ENCODE data around the gene SDE2.
A peak's percentile ranks its signal among the peaks of the same experiment; 100 is the strongest.

The SDE2 gene

GRCh38 chr1:225999227-225999911, at the start of gene SDE2:
TSS of gene SDE2 (minus strand) at chr1:225999343. CDS start at chr1:225999312, 31 bp downstream.
- peak; percentile 93 for FAIRE-seq
- DNase-seq (ENCODE audit: extremely low spot score, insufficient read length, low read depth): peak; percentile 87

DNA sequence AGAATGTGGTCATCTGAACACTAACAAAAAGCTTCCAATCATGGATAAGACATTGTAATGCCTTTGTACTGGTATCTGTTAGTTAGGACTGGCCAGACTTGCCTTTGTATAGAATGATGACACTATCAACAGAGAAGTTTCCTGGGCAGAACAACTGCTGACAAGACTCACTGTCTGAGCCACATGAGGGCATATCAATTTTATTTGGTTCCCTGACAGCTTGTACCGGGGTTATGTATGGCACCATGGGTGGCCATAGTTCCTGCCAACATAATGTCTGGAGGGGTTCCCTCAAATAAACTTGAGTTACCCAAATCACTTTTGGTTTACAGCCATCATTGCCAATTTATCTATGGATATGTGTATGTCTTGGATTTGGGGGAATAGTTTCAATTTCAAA, 49.7 kb upstream of the SDE2 start:
- FAIRE-seq (no peak), DNase-seq (ENCODE audit: extremely low spot score, insufficient read length, low read depth) (no peak)

GRCh38 chr1:226047495-226047894, 48.4 kb upstream of the SDE2 start:
- no peak for FAIRE-seq

GRCh38 chr1:226046240-226046639, 47.1 kb upstream of the SDE2 start:
- no peak for DNase-seq (ENCODE audit: extremely low spot score, insufficient read length, low read depth)
- FAIRE-seq: no peak

More at GRCh38 chr1:226047495-226047894, 48.4 kb upstream of the SDE2 start:
- no peak for DNase-seq (ENCODE audit: extremely low spot score, insufficient read length, low read depth)

DNA sequence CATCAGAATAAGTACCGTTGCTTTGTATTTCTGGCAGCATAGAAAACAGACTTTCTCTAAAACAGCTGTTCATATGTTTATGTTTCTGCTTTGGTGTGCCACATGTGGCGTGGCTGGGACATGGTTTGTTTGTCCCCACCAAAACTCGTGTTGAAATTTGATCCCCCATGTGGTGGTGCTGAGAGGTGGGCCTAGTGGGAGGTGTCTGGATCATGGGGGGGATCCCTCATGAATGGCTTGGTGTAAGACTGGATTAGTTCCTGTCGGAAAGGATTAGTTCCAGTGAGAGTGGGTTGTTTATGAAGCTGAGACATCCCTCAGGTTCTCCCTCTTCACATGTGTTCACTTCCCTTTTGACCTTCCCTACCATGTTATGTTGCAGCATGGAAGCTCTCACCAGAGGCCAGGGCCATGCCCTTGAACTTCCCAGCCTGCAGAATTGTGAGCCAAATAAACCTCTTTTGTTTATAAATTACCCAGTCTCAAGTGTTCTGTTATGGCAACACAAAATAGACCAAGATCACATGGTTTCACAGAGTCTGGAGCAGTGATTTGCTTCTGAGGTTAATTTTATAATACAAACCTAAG, 45.5 kb upstream of the SDE2 start:
- no peak for FAIRE-seq
- no peak for DNase-seq (ENCODE audit: extremely low spot score, insufficient read length, low read depth)

- FAIRE-seq (no peak), DNase-seq (ENCODE audit: extremely low spot score, insufficient read length, low read depth) (no peak)
Measured at GRCh38 chr1:226041419-226041818, 42.3 kb upstream of the SDE2 start.

DNA sequence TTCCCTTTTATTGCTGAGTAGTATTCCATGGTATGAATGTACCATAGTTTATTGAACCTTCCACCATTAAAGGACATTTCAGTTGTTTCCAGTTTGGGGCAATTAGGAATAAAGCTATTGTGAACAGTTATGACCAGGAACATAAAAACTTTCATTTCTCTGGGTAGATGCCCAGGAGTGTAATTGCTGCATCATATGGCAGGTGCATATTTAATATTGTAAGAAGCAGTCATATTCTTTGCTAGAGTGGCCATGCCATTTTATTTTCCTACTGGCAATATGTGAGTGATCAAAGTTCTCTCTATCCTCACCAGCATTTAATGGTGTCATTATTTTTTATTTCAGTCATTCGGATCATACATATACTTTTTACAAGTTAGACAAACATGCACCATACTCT, 39.5 kb upstream of the SDE2 start:
- DNase-seq (ENCODE audit: extremely low spot score, insufficient read length, low read depth): no peak
- FAIRE-seq: no peak

GRCh38 chr1:226035915-226036314, 36.8 kb upstream of the SDE2 start:
- FAIRE-seq: no peak
- no peak for DNase-seq (ENCODE audit: extremely low spot score, insufficient read length, low read depth)

DNA sequence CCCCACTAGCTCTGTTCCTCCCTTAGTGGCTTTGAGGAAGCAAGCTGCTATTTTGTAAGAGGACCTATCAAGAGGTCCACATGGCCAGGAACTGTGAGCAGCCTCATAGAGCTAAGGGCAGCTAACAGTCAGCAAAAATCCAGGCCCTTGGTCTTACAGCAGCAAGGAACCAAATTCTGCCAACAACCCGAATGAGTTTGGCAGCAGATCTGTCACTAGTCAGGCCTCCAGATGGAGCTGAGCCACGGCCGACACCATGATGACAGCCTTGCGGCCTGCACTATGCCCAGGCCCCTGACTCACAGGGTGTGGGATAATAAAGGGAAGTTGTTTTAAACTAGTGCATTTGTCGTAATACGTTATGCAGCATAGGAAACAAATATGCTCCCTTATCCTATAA, 35.3 kb upstream of the SDE2 start:
- no peak for DNase-seq (ENCODE audit: extremely low spot score, insufficient read length, low read depth)
- FAIRE-seq: no peak

DNA sequence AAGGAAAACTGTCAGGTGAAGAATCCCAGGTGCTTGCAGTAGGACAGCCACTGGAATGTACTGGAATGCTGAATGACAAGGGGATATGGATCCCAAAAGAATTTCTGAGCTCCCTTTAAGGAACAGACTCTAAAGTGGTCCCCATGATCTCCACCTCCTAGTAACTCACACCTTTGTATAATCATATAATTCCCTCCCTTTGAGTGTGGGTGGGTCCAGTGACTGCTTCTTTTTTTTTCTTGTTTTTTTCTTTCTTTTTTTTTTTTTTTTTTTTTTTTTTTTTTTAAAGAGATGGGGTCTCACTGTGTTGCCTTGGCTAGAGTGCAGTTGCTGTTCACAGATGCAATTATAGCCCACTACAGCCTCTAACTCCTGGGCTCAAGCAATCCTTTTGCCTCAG, 34.8 kb upstream of the SDE2 start:
- DNase-seq (ENCODE audit: extremely low spot score, insufficient read length, low read depth): no peak
- FAIRE-seq: no peak

- no peak for DNase-seq (ENCODE audit: extremely low spot score, insufficient read length, low read depth)
- no peak for FAIRE-seq
Measured at GRCh38 chr1:226033582-226033981, 34.4 kb upstream of the SDE2 start.

- FAIRE-seq (peak; percentile 29), DNase-seq (ENCODE audit: extremely low spot score, insufficient read length, low read depth) (no peak)
Measured at GRCh38 chr1:226029568-226030225, 30.6 kb upstream of the SDE2 start.

- FAIRE-seq: peak; percentile 93
- DNase-seq (ENCODE audit: extremely low spot score, insufficient read length, low read depth): peak; percentile 46
Measured at GRCh38 chr1:226029093-226029496, 30.0 kb upstream of the SDE2 start.

- DNase-seq (ENCODE audit: extremely low spot score, insufficient read length, low read depth): no peak
- no peak for FAIRE-seq
Measured at GRCh38 chr1:226027538-226028217, 28.5 kb upstream of the SDE2 start.

- no peak for DNase-seq (ENCODE audit: extremely low spot score, insufficient read length, low read depth)
- no peak for FAIRE-seq
Measured at GRCh38 chr1:226026833-226027232, 27.7 kb upstream of the SDE2 start.

DNA sequence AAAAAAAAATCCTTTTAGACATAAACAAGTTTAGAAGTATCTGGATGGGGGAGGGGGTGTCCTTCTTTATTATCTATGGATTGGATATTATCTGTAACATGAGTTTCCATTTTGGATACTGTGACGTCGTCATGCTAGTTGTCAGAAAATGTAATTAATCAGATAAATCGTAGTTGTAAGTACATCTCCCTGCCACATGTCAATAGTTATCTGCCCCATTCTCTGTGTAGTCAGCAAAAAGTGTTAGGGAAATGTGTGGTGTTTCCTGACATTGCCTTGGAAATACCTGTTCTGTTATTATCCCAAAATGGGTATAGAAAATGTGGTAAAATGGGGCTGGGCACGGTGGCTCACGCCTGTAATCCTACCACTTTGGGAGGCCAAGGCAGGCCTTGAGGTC, 24.6 kb upstream of the SDE2 start:
- FAIRE-seq: no peak
- no peak for DNase-seq (ENCODE audit: extremely low spot score, insufficient read length, low read depth)

- DNase-seq (ENCODE audit: extremely low spot score, insufficient read length, low read depth) (no peak), FAIRE-seq (no peak)
Measured at GRCh38 chr1:226021801-226022200, 22.7 kb upstream of the SDE2 start.

DNA sequence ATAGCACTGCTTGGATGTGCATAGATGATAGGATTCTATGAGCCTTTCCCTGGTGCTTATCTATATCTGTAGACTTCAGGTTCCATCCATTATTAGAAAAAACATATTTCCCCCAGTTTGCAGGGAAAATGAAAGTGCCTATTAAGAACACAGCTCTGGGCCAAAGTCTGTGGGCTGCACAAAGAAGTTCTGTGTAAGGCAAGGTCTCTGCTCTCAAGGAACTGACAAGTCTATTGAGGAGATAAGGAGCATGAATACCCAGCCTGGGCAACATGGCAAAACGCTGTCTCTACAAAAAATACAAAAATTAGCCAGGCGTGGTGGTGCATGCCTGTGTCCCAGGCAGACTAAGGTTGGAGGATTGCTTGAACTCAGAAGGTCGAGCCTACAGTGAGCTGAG, 22.3 kb upstream of the SDE2 start:
- FAIRE-seq: no peak
- no peak for DNase-seq (ENCODE audit: extremely low spot score, insufficient read length, low read depth)

DNA sequence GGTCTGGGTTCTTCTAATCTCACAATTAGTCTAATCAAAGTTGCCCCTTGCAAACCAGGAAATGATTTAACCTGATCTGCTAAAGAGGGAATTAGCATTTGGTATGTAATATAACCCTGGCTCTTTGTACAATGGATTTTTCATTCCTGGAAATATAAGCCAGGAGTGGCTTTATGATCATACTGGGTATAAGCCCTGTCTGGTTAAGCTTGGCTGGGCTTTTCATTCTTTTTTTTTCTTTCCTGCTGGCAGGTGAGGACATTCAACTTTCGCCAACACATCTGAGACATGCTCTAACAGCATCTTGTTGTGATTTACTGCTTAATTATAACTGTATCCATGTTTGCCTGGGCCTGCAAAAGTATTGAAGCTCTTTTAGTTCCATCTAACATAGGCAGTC, 20.4 kb upstream of the SDE2 start:
- FAIRE-seq (no peak), DNase-seq (ENCODE audit: extremely low spot score, insufficient read length, low read depth) (no peak)

GRCh38 chr1:226017070-226017469, 17.9 kb upstream of the SDE2 start:
- no peak for FAIRE-seq
- DNase-seq (ENCODE audit: extremely low spot score, insufficient read length, low read depth): no peak

GRCh38 chr1:226009650-226010044, 10.5 kb upstream of the SDE2 start:
- FAIRE-seq (no peak), DNase-seq (ENCODE audit: extremely low spot score, insufficient read length, low read depth) (no peak)

Data from GM18507 (cell line).